GM19351 (cell line): ENCODE data around the gene NPIPA2.
A peak's percentile ranks its signal among the peaks of the same experiment; 100 is the strongest.
"Not testable (repeated sequence)": the region's sequence is repeated elsewhere in the genome, so short reads cannot be mapped to it uniquely, and the experiment has no call there.

Experiments
- ATAC-seq: cut with Tn5 transposase; IDR thresholded peaks from one replicate; pipeline ENCODE4 v1.9.1; 2021; ENCODE audit warnings: mild to moderate bottlenecking, moderate library complexity; ENCODE audit not compliant: unreplicated experiment

NPIPA2 gene

DNA sequence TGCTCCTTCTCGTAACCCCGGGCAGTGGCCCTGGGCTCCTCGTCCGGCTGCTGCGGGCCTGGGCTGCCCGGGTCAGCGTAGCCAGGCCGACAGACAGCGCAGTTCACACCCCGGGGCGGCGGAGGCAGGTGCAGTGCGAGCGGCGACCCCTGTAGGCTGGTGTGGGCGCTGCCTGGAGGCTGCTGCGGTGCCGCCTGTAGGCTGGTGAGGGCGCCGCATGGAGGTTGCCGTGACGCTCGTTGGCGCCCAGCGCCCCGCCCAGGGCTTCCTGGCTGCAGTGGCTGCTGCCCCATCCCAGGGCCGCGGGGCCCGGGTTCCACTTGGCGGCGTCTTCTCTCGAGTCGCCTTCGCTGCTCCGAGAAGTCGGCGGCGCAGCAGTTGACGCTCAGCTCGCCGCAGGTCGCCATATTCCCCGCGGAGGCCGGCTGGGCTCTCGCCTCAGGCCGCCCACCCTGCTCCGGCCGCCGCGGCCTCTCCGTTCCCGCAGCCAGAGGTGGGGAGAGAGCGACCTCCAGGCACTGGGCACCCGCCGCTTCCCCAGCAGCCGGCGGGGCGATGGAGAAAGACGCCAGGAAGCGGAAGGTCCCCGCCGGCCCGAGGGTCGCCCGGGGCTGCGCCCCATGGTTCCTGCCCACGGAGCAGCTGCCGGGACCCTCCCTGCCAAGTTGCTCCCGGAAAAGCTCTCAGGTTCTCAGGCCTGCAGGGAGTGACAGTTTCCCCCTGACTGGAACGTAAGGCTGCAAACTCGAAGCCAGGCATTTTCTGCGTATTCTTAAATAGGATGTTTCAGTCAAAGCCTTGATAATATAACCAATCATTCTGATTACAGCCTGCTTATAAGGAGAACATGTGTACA lies at the start of gene NPIPA2:
Gene NPIPA2, plus strand, starts transcription at position 261 of the 856 bp plus-strand sequence. CDS start 5,533 bp downstream, outside the sequence.
- peak; percentile 95 for ATAC-seq

DNA sequence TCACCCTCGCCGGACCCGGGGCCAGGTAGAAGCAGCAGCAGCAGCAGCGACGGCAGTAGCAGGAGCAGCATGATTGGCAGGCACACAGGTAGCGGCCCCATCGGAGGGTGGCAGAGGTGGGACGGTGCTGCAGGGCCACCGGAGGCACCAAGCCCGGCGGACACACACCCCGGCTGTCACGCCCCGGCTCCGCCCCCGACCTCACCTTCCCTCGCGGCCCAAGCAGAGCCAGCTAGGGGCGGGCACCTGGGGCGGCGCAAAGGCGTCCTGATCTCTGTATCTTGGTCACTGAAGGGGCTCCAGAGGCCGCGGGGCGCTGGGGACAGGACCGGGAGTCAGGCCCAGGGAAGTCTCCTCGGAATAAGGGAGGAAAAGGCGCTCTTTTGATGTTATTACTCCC lies 48.2 kb upstream of the NPIPA2 start, which contains the start of gene PLA2G10:
Gene PLA2G10, minus strand, starts transcription at position 180 of the 400 bp plus-strand sequence. Its CDS starts 79 bp downstream, at position 101.
- ATAC-seq: not testable (repeated sequence)

DNA sequence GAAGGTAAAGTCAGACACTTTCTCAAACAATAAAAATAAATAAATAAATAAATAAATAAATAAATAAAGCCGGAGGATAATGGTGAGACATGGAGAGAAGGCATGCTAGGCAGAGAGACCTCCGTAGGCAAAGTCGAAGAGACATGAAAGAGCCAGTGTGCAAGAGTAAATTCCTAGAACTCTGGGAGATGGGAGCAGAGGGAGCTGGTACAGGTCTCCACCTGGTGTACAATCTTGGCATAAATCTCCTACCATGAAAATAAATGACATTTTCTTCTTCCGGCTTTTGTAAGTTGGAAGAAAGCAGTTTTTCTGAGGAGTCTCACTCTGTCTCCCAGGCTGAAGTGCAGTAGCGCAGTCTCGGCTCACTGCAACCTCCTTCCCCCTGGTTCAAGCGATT lies 40.5 kb upstream of the NPIPA2 start:
- not testable (repeated sequence) for ATAC-seq

GRCh38 chr16:14702672-14703071 lies 39.7 kb upstream of the NPIPA2 start:
- ATAC-seq: not testable (repeated sequence)

DNA sequence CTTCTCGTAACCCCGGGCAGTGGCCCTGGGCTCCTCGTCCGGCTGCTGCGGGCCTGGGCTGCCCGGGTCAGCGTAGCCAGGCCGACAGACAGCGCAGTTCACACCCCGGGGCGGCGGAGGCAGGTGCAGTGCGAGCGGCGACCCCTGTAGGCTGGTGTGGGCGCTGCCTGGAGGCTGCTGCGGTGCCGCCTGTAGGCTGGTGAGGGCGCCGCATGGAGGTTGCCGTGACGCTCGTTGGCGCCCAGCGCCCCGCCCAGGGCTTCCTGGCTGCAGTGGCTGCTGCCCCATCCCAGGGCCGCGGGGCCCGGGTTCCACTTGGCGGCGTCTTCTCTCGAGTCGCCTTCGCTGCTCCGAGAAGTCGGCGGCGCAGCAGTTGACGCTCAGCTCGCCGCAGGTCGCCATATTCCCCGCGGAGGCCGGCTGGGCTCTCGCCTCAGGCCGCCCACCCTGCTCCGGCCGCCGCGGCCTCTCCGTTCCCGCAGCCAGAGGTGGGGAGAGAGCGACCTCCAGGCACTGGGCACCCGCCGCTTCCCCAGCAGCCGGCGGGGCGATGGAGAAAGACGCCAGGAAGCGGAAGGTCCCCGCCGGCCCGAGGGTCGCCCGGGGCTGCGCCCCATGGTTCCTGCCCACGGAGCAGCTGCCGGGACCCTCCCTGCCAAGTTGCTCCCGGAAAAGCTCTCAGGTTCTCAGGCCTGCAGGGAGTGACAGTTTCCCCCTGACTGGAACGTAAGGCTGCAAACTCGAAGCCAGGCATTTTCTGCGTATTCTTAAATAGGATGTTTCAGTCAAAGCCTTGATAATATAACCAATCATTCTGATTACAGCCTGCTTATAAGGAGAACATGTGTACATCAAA lies 38.9 kb upstream of the NPIPA2 start, which contains the start of gene NPIPA3:
Gene NPIPA3, plus strand, starts transcription at position 256 of the 856 bp plus-strand sequence. CDS start 5,533 bp downstream, outside the sequence.
- ATAC-seq: peak; percentile 97

- ATAC-seq: not testable (repeated sequence)
Measured at GRCh38 chr16:14733233-14733632, 9.1 kb upstream of the NPIPA2 start.

DNA sequence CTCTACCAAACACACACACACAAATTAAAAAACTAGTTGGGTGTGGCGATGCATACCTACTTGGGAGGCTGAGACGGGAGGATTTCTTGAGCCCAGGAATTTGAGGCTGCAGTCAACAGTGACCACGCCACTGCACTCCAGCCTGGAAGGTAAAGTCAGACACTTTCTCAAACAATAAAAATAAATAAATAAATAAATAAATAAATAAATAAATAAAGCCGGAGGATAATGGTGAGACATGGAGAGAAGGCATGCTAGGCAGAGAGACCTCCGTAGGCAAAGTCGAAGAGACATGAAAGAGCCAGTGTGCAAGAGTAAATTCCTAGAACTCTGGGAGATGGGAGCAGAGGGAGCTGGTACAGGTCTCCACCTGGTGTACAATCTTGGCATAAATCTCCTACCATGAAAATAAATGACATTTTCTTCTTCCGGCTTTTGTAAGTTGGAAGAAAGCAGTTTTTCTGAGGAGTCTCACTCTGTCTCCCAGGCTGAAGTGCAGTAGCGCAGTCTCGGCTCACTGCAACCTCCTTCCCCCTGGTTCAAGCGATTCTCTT lies 1.4 kb upstream of the NPIPA2 start:
- ATAC-seq: not testable (repeated sequence)

GRCh38 chr16:14741794-14742193 lies 539 bp upstream of the NPIPA2 start:
- peak; percentile 3 for ATAC-seq

DNA sequence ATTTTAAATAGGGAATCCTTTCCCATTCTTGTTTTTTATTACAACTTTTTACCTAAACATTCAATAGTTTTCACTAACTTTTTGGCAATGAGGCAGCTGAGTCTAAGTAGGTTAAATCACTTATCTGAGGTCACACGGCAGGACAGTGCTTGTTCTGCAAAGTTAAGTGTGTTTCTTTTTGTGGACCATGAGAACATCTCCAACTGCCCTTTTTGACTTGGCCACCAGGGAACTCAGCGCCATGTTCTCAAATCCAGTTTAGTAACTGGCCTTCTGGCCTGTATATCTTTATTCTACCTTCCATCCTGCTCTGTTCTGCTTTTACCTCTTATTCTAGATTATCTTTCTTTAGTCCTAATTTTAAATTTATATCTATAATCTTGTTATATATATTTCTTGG lies 31.3 kb downstream of the NPIPA2 start:
- ATAC-seq: not testable (repeated sequence)

- not testable (repeated sequence) for ATAC-seq
Measured at GRCh38 chr16:14775624-14776023, 33.3 kb downstream of the NPIPA2 start.

DNA sequence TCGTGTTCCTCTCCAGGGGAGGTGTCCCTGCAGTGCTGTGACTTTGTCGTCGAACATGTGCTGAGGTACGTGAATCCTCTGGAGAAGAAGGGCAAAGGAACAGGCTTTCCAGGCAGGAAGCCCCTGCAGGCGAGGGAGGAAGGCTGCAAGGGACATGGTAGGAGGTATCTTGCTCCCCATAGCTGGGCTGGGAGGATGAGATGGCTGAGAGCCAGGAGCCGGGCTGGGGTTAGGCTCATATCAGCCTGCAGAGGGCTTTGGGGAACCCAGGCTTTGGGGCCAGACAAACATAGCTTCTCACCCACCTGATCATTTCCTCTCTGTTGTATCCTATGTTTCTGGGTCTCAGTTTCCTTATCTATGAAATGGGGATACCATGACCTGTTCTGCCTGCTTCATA lies 34.4 kb downstream of the NPIPA2 start:
- ATAC-seq: not testable (repeated sequence)

DNA sequence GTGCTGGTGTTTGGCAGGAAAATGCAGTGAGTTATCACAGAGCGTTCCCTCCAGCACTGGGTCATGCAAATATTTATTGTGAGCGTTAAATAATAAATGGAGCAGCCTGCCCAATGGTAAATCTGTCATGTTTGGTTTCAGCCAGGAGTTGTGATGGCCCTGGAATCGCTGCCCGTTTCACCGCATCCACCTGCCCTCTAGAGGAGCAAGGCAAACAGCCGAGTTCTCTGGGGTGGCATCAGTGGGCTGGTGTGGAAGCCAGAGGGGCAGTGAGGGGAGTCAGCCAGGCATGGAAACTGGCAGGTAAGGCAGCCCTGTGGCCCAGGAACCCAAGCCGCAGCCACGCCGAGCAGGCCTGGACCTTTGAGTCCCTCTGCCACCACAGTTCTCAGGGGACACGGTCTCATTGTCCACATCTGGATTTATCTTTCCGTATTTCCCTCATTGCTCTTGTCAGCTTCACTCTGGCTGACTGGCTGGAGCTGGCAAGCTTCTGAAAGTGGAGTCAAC lies 37.1 kb downstream of the NPIPA2 start:
- ATAC-seq: not testable (repeated sequence)

GRCh38 chr16:14786180-14786579 lies 43.8 kb downstream of the NPIPA2 start:
- not testable (repeated sequence) for ATAC-seq

- not testable (repeated sequence) for ATAC-seq
Measured at GRCh38 chr16:14789577-14789976, 47.2 kb downstream of the NPIPA2 start.

DNA sequence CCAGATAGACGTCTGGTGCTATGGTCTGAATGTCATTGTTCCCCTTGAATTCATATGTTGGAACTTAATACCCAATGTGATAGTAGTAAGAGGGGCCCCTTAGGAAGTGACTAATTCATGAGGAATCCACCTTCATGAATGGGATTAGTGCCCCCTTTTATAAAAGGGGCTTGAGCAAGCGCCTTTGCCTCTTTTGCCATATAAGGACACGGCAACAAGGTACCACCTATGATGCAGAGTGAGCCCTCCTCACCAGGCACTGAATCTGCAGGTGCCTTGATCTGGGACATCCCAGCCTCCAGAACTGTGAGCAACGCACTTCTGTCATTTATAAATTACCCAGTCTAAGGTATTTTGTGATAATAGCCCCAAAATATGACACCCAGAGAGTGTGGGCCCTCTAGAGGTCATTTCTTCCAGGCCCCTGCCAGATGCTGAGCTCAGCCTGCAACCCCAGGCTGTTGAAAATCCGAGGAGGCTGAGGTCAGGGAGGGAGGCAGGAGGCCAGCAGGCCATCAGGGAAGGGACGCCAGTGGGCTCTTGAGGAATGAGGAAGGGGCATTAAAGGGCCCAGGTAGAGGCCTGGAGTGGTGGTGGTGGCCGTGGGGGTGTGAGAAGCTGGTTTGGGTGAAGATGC lies 48.1 kb downstream of the NPIPA2 start:
- not testable (repeated sequence) for ATAC-seq

DNA sequence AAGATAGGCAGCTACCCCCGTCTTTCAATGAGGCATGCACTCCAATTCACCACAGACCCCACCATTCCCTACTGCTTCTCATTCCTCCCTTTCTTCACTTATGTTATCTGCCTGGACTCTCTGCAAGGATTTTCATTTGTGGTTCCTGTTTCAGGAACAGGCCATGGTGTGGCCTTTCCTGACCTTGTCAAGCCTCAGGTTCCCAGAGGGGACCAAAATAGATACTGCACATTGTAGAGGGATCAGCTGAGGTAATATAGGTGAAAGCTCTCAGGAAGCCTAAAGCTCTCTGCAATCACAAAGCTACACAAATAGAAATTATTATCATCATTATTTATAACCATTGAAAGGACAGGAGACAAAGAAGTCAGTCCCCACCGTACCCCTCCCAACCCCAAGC lies 50.6 kb downstream of the NPIPA2 start:
- ATAC-seq: not testable (repeated sequence)

DNA sequence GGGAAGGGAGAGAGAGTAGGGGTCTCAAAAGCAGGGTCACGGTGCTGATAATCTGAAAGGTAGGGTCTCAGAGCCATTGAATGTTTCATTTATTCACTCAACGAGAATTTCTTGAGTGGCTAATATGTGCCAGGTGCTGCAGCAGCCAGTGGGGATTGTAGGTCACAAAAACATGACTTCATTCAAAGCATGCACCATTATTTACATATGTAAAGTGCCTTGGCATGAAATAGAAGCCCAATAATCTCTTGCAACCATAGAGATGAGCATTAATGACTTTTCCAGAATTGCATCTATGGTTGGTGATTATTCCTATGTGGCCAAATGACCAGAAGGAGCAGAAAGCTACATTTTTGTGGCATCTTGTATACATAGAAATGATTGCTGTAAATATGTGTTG lies 55.2 kb downstream of the NPIPA2 start:
- ATAC-seq: not testable (repeated sequence)

GRCh38 chr16:14803577-14803976 lies 61.2 kb downstream of the NPIPA2 start:
- not testable (repeated sequence) for ATAC-seq

GRCh38 chr16:14807184-14807678 lies 64.9 kb downstream of the NPIPA2 start:
- not testable (repeated sequence) for ATAC-seq

- not testable (repeated sequence) for ATAC-seq
Measured at GRCh38 chr16:14813890-14814289, 71.6 kb downstream of the NPIPA2 start.
